ENCODE measurements around the gene ZBTB1. TPM values are rescaled to one million over a fixed set of nuclear protein-coding genes. Genes with fewer than 3 reads are reported as not detected.

ZBTB1 gene
- total RNA-seq, 1 experiment from 2014 or later = 26.5 TPM

- H3K27ac Mint-ChIP-seq (ENCODE audit: low read depth, unreplicated experiment) = peak overlapping the region; percentile 98
- no peaks in the 10 kb centered on the region for H3K27me3 Mint-ChIP-seq (ENCODE audit: insufficient read depth, unreplicated experiment)
- intact Hi-C loops (cut with micrococcal nuclease) = loop anchor here (5.0 to 10.0 kb wide), 2 partner anchors 158 to 260 kb away; no protein-coding TSS in a partner anchor
- no TSS peak for BruUV-seq (replicated peaks)
- CTCF ChIA-PET = interaction anchor here (0.7 to 2.1 kb wide), 5 partner anchors 9 to 389 kb away, joined by 3 to 14 read pairs (median 4); no protein-coding TSS in a partner anchor
- peak; percentile 27 for DNase-seq (ENCODE audit: unreplicated experiment)
- TF ChIP-seq CTCF (IDR thresholded peaks at IDR 0.05; ENCODE audit: unreplicated experiment) = no peak
- peaks cover 37% of the 10 kb centered on the region for H3K36me3 Mint-ChIP-seq (ENCODE audit: insufficient read depth, unreplicated experiment)
- no peaks in the 10 kb centered on the region for H3K9me3 Mint-ChIP-seq (ENCODE audit: unreplicated experiment)
- peaks cover 41% of the 10 kb centered on the region for H3K4me1 Mint-ChIP-seq (ENCODE audit: insufficient read depth, unreplicated experiment)
- POLR2A ChIA-PET = interaction anchor here (0.6 to 5.4 kb wide), 35 partner anchors 9 to 259 kb away, joined by 3 to 36 read pairs (median 4); partner anchors contain the start of genes HSPA2, MTHFD1 and PLEKHG3
- H3K4me3 Mint-ChIP-seq (ENCODE audit: unreplicated experiment) = peak overlapping the region; percentile 83
These were observed 2.1 kb upstream of the ZBTB1 start for GRCh38 chr14:64502456-64502855.

GRCh38 chr14:64502887-64503433, 1.6 kb upstream of the ZBTB1 start:
- Mint-ChIP-seq H3K4me3 (ENCODE audit: unreplicated experiment) (peak overlapping the region; percentile 83), H3K27me3 (ENCODE audit: insufficient read depth, unreplicated experiment) (no peaks in the 10 kb centered on the region), H3K9me3 (ENCODE audit: unreplicated experiment) (no peaks in the 10 kb centered on the region), H3K36me3 (ENCODE audit: insufficient read depth, unreplicated experiment) (peaks cover 32% of the 10 kb centered on the region), H3K27ac (ENCODE audit: low read depth, unreplicated experiment) (peak overlapping the region; percentile 98), H3K4me1 (ENCODE audit: insufficient read depth, unreplicated experiment) (peaks cover 46% of the 10 kb centered on the region)
- ChIA-PET CTCF (interaction anchor here (0.7 to 2.1 kb wide), 6 partner anchors 8 to 388 kb away, joined by 3 to 14 read pairs (median 4); no protein-coding TSS in a partner anchor), POLR2A (interaction anchor here (0.7 to 5.4 kb wide), 37 partner anchors 8 to 589 kb away, joined by 3 to 36 read pairs (median 4); partner anchors contain the start of genes HSPA2, MTHFD1 and PLEKHG3)
- intact Hi-C loops (cut with micrococcal nuclease) = loop anchor here (1.0 to 10.0 kb wide), 3 partner anchors 37 to 259 kb away; partner anchors contain the start of gene HSPA2
- BruUV-seq (replicated peaks) = TSS peak; percentile 31
- no peak for TF ChIP-seq CTCF (IDR thresholded peaks at IDR 0.05; ENCODE audit: unreplicated experiment)
- DNase-seq (ENCODE audit: unreplicated experiment) = peak; percentile 54

GRCh38 chr14:64503434-64504309, 898 bp upstream of the ZBTB1 start, which contains the start of gene ZBTB25:
TSS of gene ZBTB25 (minus strand) at chr14:64503838. CDS start at chr14:64490533, 13,305 bp downstream.
- intact Hi-C loops (cut with micrococcal nuclease) = loop anchor here (1.0 to 10.0 kb wide), 3 partner anchors 37 to 259 kb away; partner anchors contain the start of gene HSPA2

More at GRCh38 chr14:64503434-64504309, 898 bp upstream of the ZBTB1 start, which contains the start of gene ZBTB25:
- H3K36me3 Mint-ChIP-seq (ENCODE audit: insufficient read depth, unreplicated experiment) = peaks cover 31% of the 10 kb centered on the region
- no TSS peak for BruUV-seq (replicated peaks)
- peaks cover 51% of the 10 kb centered on the region for H3K4me1 Mint-ChIP-seq (ENCODE audit: insufficient read depth, unreplicated experiment)
- H3K9me3 Mint-ChIP-seq (ENCODE audit: unreplicated experiment) = no peaks in the 10 kb centered on the region
- no peaks in the 10 kb centered on the region for H3K27me3 Mint-ChIP-seq (ENCODE audit: insufficient read depth, unreplicated experiment)
- TF ChIP-seq CTCF (IDR thresholded peaks at IDR 0.05; ENCODE audit: unreplicated experiment) = no peak
- H3K4me3 Mint-ChIP-seq (ENCODE audit: unreplicated experiment) = peak within 1 kb of the TSS; percentile 83
- ChIA-PET CTCF (interaction anchor here (0.8 to 2.0 kb wide), 3 partner anchors 19 to 133 kb away, joined by 3 to 10 read pairs (median 4); no protein-coding TSS in a partner anchor), POLR2A (interaction anchor here (0.7 to 5.4 kb wide), 42 partner anchors 10 to 589 kb away, joined by 3 to 36 read pairs (median 6); partner anchors contain the start of genes HSPA2, MTHFD1 and PLEKHG3)
- peak; percentile 90 for DNase-seq (ENCODE audit: unreplicated experiment)
- H3K27ac Mint-ChIP-seq (ENCODE audit: low read depth, unreplicated experiment) = peak within 1 kb of the TSS; percentile 98
